Measurements from ENCODE around the gene CCM2.

CCM2 gene

GRCh38 chr7:45061352-45061751, 61.4 kb downstream of the CCM2 start:
- no peak for ATAC-seq (ENCODE audit: low read depth)
- no peaks in the 10 kb centered on the region for H3K27me3 ChIP-seq (ENCODE audit: insufficient read depth, poor library complexity, severe bottlenecking)
- no peaks in the 10 kb centered on the region for H3K4me1 ChIP-seq (ENCODE audit: insufficient read depth, poor library complexity, severe bottlenecking)
- no peaks in the 10 kb centered on the region for H3K9me3 ChIP-seq (ENCODE audit: severe bottlenecking)
- peaks cover 17% of the 10 kb centered on the region; the same call in 1 of the 2 replicates for H3K36me3 ChIP-seq (ENCODE audit: low read depth)
- no peak overlapping the region for H3K27ac ChIP-seq (ENCODE audit: poor library complexity, severe bottlenecking)
- no peak for DNase-seq (ENCODE audit: low spot score)
- TF ChIP-seq CTCF (IDR thresholded peaks at IDR 0.05; ENCODE audit: poor library complexity, severe bottlenecking): no peak
- no peak overlapping the region for H3K4me3 ChIP-seq (ENCODE audit: severe bottlenecking)

GRCh38 chr7:45061806-45062425, 61.9 kb downstream of the CCM2 start:
- H3K36me3 ChIP-seq (ENCODE audit: low read depth): peaks cover 17% of the 10 kb centered on the region; the same call in 1 of the 2 replicates
- no peak overlapping the region for H3K27ac ChIP-seq (ENCODE audit: poor library complexity, severe bottlenecking)

GRCh38 chr7:45064047-45064725, 64.2 kb downstream of the CCM2 start:
- H3K27me3 ChIP-seq (ENCODE audit: insufficient read depth, poor library complexity, severe bottlenecking): no peaks in the 10 kb centered on the region
- TF ChIP-seq CTCF (IDR thresholded peaks at IDR 0.05; ENCODE audit: poor library complexity, severe bottlenecking): no peak
- H3K27ac ChIP-seq (ENCODE audit: poor library complexity, severe bottlenecking): no peak overlapping the region
- DNase-seq (ENCODE audit: low spot score) (no peak), ATAC-seq (ENCODE audit: low read depth) (no peak)
- H3K9me3 ChIP-seq (ENCODE audit: severe bottlenecking): no peaks in the 10 kb centered on the region
- peaks cover 29% of the 10 kb centered on the region for H3K36me3 ChIP-seq (ENCODE audit: low read depth)
- no peak overlapping the region for H3K4me3 ChIP-seq (ENCODE audit: severe bottlenecking)
- no peaks in the 10 kb centered on the region for H3K4me1 ChIP-seq (ENCODE audit: insufficient read depth, poor library complexity, severe bottlenecking)

More at GRCh38 chr7:45061806-45062425, 61.9 kb downstream of the CCM2 start:
- TF ChIP-seq CTCF (IDR thresholded peaks at IDR 0.05; ENCODE audit: poor library complexity, severe bottlenecking): no peak
- ATAC-seq (ENCODE audit: low read depth): no peak
- no peak for DNase-seq (ENCODE audit: low spot score)
- Histone ChIP-seq H3K9me3 (ENCODE audit: severe bottlenecking) (no peaks in the 10 kb centered on the region), H3K4me3 (ENCODE audit: severe bottlenecking) (no peak overlapping the region), H3K27me3 (ENCODE audit: insufficient read depth, poor library complexity, severe bottlenecking) (no peaks in the 10 kb centered on the region), H3K4me1 (ENCODE audit: insufficient read depth, poor library complexity, severe bottlenecking) (no peaks in the 10 kb centered on the region)

- no peaks in the 10 kb centered on the region for H3K27me3 ChIP-seq (ENCODE audit: insufficient read depth, poor library complexity, severe bottlenecking)
- TF ChIP-seq CTCF (IDR thresholded peaks at IDR 0.05; ENCODE audit: poor library complexity, severe bottlenecking): no peak
- ATAC-seq (ENCODE audit: low read depth) (no peak), DNase-seq (ENCODE audit: low spot score) (no peak)
- H3K9me3 ChIP-seq (ENCODE audit: severe bottlenecking): no peaks in the 10 kb centered on the region
- no peaks in the 10 kb centered on the region for H3K4me1 ChIP-seq (ENCODE audit: insufficient read depth, poor library complexity, severe bottlenecking)
- H3K36me3 ChIP-seq (ENCODE audit: low read depth): peaks cover 30% of the 10 kb centered on the region
- no peak overlapping the region for H3K4me3 ChIP-seq (ENCODE audit: severe bottlenecking)
- H3K27ac ChIP-seq (ENCODE audit: poor library complexity, severe bottlenecking): no peak overlapping the region
These were observed 65.3 kb downstream of the CCM2 start for GRCh38 chr7:45065031-45065995.

Data from RWPE2 (cell line).